Measurements from ENCODE around the gene PIM3. TPM values are rescaled to one million over a fixed set of nuclear protein-coding genes. Genes with fewer than 3 reads are reported as not detected.

The PIM3 gene
- total RNA-seq, 4 donors from 2014 or later: 66.2 to 142 (median 105) TPM

GRCh38 chr22:49961005-49961600 lies 531 bp downstream of the PIM3 start:
- peaks cover 0 to 3% (median 0%) of the 10 kb centered on the region in 4 donors for H3K9me3 ChIP-seq
- peaks cover 0 to 40% (median 0%) of the 10 kb centered on the region in 3 donors for H3K36me3 ChIP-seq
- H3K27ac ChIP-seq: peak overlapping the region; percentile 86 to 99 (median 98)
- peak; percentile 54 to 76 (median 75) for DNase-seq
- H3K4me3 ChIP-seq: peak overlapping the region; percentile 65 to 100 (median 98)
- TF ChIP-seq CTCF (IDR thresholded peaks at IDR 0.05) (no peak), POLR2A (IDR thresholded peaks at IDR 0.05) (no peak)
- no peaks in the 10 kb centered on the region for H3K27me3 ChIP-seq
- H3K4me1 ChIP-seq: peaks cover 3 to 53% (median 30%) of the 10 kb centered on the region in 4 donors

GRCh38 chr22:49961601-49962011 lies 1.0 kb downstream of the PIM3 start:
- Histone ChIP-seq H3K27ac (peak overlapping the region; percentile 86 to 99 (median 98)), H3K4me3 (peak overlapping the region; percentile 65 to 100 (median 98)), H3K36me3 (peaks cover 0 to 40% (median 0%) of the 10 kb centered on the region in 3 donors), H3K4me1 (peaks cover 3 to 58% (median 35%) of the 10 kb centered on the region in 4 donors), H3K9me3 (peaks cover 0 to 3% (median 0%) of the 10 kb centered on the region in 4 donors), H3K27me3 (no peaks in the 10 kb centered on the region)
- TF ChIP-seq CTCF (IDR thresholded peaks at IDR 0.05): no peak
- no peak for TF ChIP-seq POLR2A (IDR thresholded peaks at IDR 0.05)
- DNase-seq: no peak

- peak in 1 of 2 donors; percentile 59 for TF ChIP-seq POLR2A (IDR thresholded peaks at IDR 0.05)
- peak in 1 of 6 experiments; percentile 23 for TF ChIP-seq CTCF (IDR thresholded peaks at IDR 0.05)
- no peaks in the 10 kb centered on the region for H3K27me3 ChIP-seq
- H3K36me3 ChIP-seq: peaks cover 0 to 40% (median 0%) of the 10 kb centered on the region in 3 donors
- peaks cover 3 to 64% (median 41%) of the 10 kb centered on the region in 4 donors for H3K4me1 ChIP-seq
- H3K9me3 ChIP-seq: peaks cover 0 to 3% (median 0%) of the 10 kb centered on the region in 4 donors
- peak; percentile 76 to 91 (median 87) for DNase-seq
- peak overlapping the region; percentile 86 to 99 (median 98) for H3K27ac ChIP-seq
- H3K4me3 ChIP-seq: peak overlapping the region; percentile 65 to 100 (median 98)
These were observed 1.6 kb downstream of the PIM3 start for GRCh38 chr22:49962012-49962750.

GRCh38 chr22:49962751-49963646 lies 2.4 kb downstream of the PIM3 start:
- no peaks in the 10 kb centered on the region for H3K27me3 ChIP-seq
- peaks cover 0 to 40% (median 0%) of the 10 kb centered on the region in 3 donors for H3K36me3 ChIP-seq
- peak in 2 of 3 donors; percentile 57 to 60 for DNase-seq
- peak overlapping the region; percentile 86 to 99 (median 98) for H3K27ac ChIP-seq
- H3K9me3 ChIP-seq: peaks cover 0 to 3% (median 0%) of the 10 kb centered on the region in 4 donors
- no peak for TF ChIP-seq POLR2A (IDR thresholded peaks at IDR 0.05)
- TF ChIP-seq CTCF (IDR thresholded peaks at IDR 0.05): no peak
- peaks cover 3 to 66% (median 44%) of the 10 kb centered on the region in 4 donors for H3K4me1 ChIP-seq
- H3K4me3 ChIP-seq: peak overlapping the region; percentile 65 to 100 (median 98)

- Histone ChIP-seq H3K4me1 (peaks cover 3 to 67% (median 44%) of the 10 kb centered on the region in 4 donors), H3K4me3 (peak overlapping the region in 3 of 4 donors; percentile 65 to 99 (median 96)), H3K9me3 (peaks cover 0 to 3% (median 0%) of the 10 kb centered on the region in 4 donors), H3K27ac (peak overlapping the region; percentile 86 to 99 (median 98)), H3K36me3 (peaks cover 0 to 40% (median 0%) of the 10 kb centered on the region in 3 donors), H3K27me3 (no peaks in the 10 kb centered on the region)
- peak in 1 of 3 donors; percentile 47 for DNase-seq
- TF ChIP-seq CTCF (IDR thresholded peaks at IDR 0.05): no peak
These were observed 3.1 kb downstream of the PIM3 start for GRCh38 chr22:49963647-49964026.

Measured in Peyer's patch (tissue), 4 donors.